ENCODE data around the gene PLEKHO2. TPM values are rescaled to one million over a fixed set of nuclear protein-coding genes. Genes with fewer than 3 reads are reported as not detected.

Gene PLEKHO2
- total and polyA plus RNA-seq, 2 donors (not counting 3 experiments of a cell fraction or from before 2014, with no cell fraction given) = 21.9 to 24.9 TPM

DNA sequence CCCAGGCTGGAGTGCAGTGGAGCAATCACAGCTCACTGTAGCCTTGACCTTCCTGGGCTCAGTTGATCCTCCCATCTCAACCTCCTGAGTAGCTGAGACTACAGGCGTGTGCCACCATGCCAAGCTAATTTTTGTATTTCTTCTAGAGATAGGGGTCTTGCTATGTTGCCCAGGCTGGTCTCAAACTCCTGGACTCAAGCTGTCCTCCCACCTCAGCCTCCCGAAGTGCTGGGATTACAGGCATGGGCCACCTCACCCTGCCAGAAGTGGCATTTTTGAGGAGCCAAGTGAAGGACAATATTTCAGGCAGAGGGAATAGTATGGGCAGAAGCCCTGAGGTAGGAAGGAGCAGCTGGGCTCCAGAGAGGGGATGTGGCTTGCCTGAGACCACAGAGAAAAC lies 74.7 kb downstream of the PLEKHO2 start:
- Histone ChIP-seq H3K27me3 (ENCODE audit: control insufficient read depth in 2 of 2, insufficient read depth in 2 of 2, low read length in 2 of 2) (no peaks in the 10 kb centered on the region), H4K20me1 (replicated peaks; ENCODE audit: control insufficient read depth, extremely low read depth, insufficient read depth, low read length) (no peaks in the 10 kb centered on the region), H3K9me3 (replicated peaks; ENCODE audit: control insufficient read depth, insufficient read depth, low read length) (no peaks in the 10 kb centered on the region), H3K9me1 (replicated peaks; ENCODE audit: control insufficient read depth, extremely low read depth, insufficient read depth, low read length) (no peaks in the 10 kb centered on the region), H3K36me3 (ENCODE audit: control insufficient read depth in 2 of 2, extremely low read depth in 1 of 2, insufficient read depth in 2 of 2, low read length in 2 of 2) (no peaks in the 10 kb centered on the region), H3K4me2 (ENCODE audit: insufficient read depth, low read length) (no peak overlapping the region), H3K9ac (replicated peaks; ENCODE audit: extremely low read depth, insufficient read depth, low read length) (no peak overlapping the region), H2AFZ (ENCODE audit: low read depth, low read length) (no peak overlapping the region), H3K4me3 (replicated peaks in 1 of 3; ENCODE audit: insufficient read depth in 1 of 3, low read depth in 1 of 3, low read length in 3 of 3) (no peak overlapping the region), H3K79me2 (ENCODE audit: control insufficient read depth, insufficient read depth, low read length) (no peaks in the 10 kb centered on the region), H3K27ac (ENCODE audit: insufficient read depth, low read depth, low read length) (no peak overlapping the region), H3K4me1 (ENCODE audit: control insufficient read depth, extremely low read depth, insufficient read depth, low read length) (peaks cover 4% of the 10 kb centered on the region)
- dilution Hi-C loops (cut with MboI; ENCODE audit: extremely low pct_ligation_motif_present, low sequenced_read_pairs) = no loop called here
- CTCF ChIA-PET = interaction anchor here (1.3 to 2.2 kb wide), 2 partner anchors 11 to 17 kb away, joined by 4 to 12 read pairs; no protein-coding TSS in a partner anchor
- no peak for FAIRE-seq
- POLR2A ChIA-PET = no interaction called here
- DNase-seq (ENCODE audit: low read depth, low spot score) = no peak
- intact Hi-C loops (cut with micrococcal nuclease) = no loop called here
- TF ChIP-seq POLR2A (IDR thresholded peaks at IDR 0.05; ENCODE audit: low read depth, low read length) (no peak), GATA2 (IDR thresholded peaks at IDR 0.05; ENCODE audit: insufficient read depth, insufficient read length, low read depth, low read length) (no peak), POLR2AphosphoS5 (IDR thresholded peaks at IDR 0.05; ENCODE audit: insufficient read depth, low read depth, low read length) (no peak), EZH2 (IDR thresholded peaks at IDR 0.05; ENCODE audit: borderline replicate concordance, low read depth, low read length, severe bottlenecking) (no peak), FOS (IDR thresholded peaks at IDR 0.05; ENCODE audit: borderline replicate concordance, insufficient read depth, low read length) (no peak), JUN (IDR thresholded peaks at IDR 0.05; ENCODE audit: borderline replicate concordance, insufficient read depth, insufficient read length, low read depth) (no peak), MYC (IDR thresholded peaks at IDR 0.05; ENCODE audit: low read depth, low read length) (no peak)
- TF ChIP-seq, protein P1, sequence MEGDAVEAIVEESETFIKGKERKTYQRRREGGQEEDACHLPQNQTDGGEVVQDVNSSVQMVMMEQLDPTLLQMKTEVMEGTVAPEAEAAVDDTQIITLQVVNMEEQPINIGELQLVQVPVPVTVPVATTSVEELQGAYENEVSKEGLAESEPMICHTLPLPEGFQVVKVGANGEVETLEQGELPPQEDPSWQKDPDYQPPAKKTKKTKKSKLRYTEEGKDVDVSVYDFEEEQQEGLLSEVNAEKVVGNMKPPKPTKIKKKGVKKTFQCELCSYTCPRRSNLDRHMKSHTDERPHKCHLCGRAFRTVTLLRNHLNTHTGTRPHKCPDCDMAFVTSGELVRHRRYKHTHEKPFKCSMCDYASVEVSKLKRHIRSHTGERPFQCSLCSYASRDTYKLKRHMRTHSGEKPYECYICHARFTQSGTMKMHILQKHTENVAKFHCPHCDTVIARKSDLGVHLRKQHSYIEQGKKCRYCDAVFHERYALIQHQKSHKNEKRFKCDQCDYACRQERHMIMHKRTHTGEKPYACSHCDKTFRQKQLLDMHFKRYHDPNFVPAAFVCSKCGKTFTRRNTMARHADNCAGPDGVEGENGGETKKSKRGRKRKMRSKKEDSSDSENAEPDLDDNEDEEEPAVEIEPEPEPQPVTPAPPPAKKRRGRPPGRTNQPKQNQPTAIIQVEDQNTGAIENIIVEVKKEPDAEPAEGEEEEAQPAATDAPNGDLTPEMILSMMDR (IDR thresholded peaks at IDR 0.05; ENCODE audit: extremely low read depth in 1 of 2, insufficient read depth in 1 of 2, low read depth in 1 of 2, low read length in 2 of 2) = no peak
- TF ChIP-seq, protein P2, sequence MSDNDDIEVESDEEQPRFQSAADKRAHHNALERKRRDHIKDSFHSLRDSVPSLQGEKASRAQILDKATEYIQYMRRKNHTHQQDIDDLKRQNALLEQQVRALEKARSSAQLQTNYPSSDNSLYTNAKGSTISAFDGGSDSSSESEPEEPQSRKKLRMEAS (IDR thresholded peaks at IDR 0.05; ENCODE audit: insufficient read depth, insufficient read length) = no peak
- no TSS peak for BruUV-seq (replicated peaks)
